A549 (cell line): Measurements from ENCODE around the gene MRPL57.

Experiments
- CBX2 ChIP-seq: fragments of 200-600 bp; sonication (generic); IDR thresholded peaks from 2 replicates; pipeline ENCODE4 v1.6.1; 2016; ENCODE audit warnings: low read depth, mild to moderate bottlenecking, borderline replicate concordance
- CEBPB ChIP-seq, 2 experiments: fragments of >200 bp in 1 of 2; sonication (Bioruptor Twin) in 1 of 2; formaldehyde crosslinking in 1 of 2; IDR thresholded peaks; 2 replicates each; pipeline ENCODE4 v1.6.1; 2012 to 2016
- CTCF ChIP-seq: fragments of >200 bp; sonication (Bioruptor Twin); formaldehyde crosslinking; IDR thresholded peaks from 3 replicates; pipeline ENCODE4 v1.5.1; 2016
- EP300 ChIP-seq, 2 experiments: fragments of >200 bp; sonication (Bioruptor Twin); formaldehyde crosslinking; IDR thresholded peaks; 2 replicates in 1 of 2; 3 replicates in 1 of 2; pipeline ENCODE4 v1.6.1; 2016 to 2017
- HDAC2 ChIP-seq: fragments of 200-600 bp; sonication (generic); IDR thresholded peaks from 2 replicates; pipeline ENCODE4 v1.6.1; 2016
- MAX ChIP-seq: IDR thresholded peaks from 2 replicates; pipeline ENCODE4 v1.6.1; 2012
- POLR2A ChIP-seq: IDR thresholded peaks from 2 replicates; pipeline ENCODE4 v1.6.1; 2012; ENCODE audit warnings: mild to moderate bottlenecking, low read length
- USF2 ChIP-seq: fragments of 450-650 bp; IDR thresholded peaks from 2 replicates; pipeline ENCODE4 v1.6.1; 2014; ENCODE audit warnings: antibody characterized with exemption

- TF ChIP-seq CBX2 (no peak), MAX (no peak), CTCF (no peak), CEBPB (IDR thresholded peaks at IDR 0.05) (no peak), USF2 (no peak), POLR2A (no peak), EP300 (IDR thresholded peaks at IDR 0.05) (no peak), HDAC2 (no peak)
Measured at GRCh38 chr13:21152251-21152899, 24.1 kb upstream of the MRPL57 start.
